Subcutaneous adipose tissue (tissue), 4 donors: ENCODE data around the gene LSP1. TPM values are rescaled to one million over a fixed set of nuclear protein-coding genes. Genes with fewer than 3 reads are reported as not detected.

Experiments used
- CTCF ChIP-seq: fragments of 450-650 bp; IDR thresholded peaks from one replicate; pipeline ENCODE4 v1.5.1; 2016; ENCODE audit warnings: low read depth, mild to moderate bottlenecking, control low read depth, antibody characterized with exemption, moderate library complexity
- total RNA-seq, 4 donors: library from RNA; depleted of rRNA; stranded (reverse); fragments of >200 nt; gene quantifications; one replicate each; pipeline ENCODE4 v1.1.0, GENCODE V29; 2016

Gene LSP1
- total RNA-seq, 4 donors from 2014 or later, result 15.8 to 196 (median 73.4) TPM

- TF ChIP-seq CTCF, result no peak
These were observed 26.3 kb upstream of the LSP1 start for GRCh38 chr11:1826552-1827094.

GRCh38 chr11:1827095-1827813 is 25.6 kb upstream of the LSP1 start:
- no peak for TF ChIP-seq CTCF

- no peak for TF ChIP-seq CTCF
These were observed 25.0 kb upstream of the LSP1 start for GRCh38 chr11:1827931-1828330.

GRCh38 chr11:1828542-1828941 is 24.3 kb upstream of the LSP1 start:
- TF ChIP-seq CTCF, result no peak

GRCh38 chr11:1829039-1829820 is 23.7 kb upstream of the LSP1 start:
- TF ChIP-seq CTCF, result no peak

- no peak for TF ChIP-seq CTCF
These were observed 22.9 kb upstream of the LSP1 start for GRCh38 chr11:1830004-1830321.
